ENCODE results near the gene ACSL6. TPM values are rescaled to one million over a fixed set of nuclear protein-coding genes. Genes with fewer than 3 reads are reported as not detected.

The ACSL6 gene
- polyA plus RNA-seq, 2 of the 4 experiments (the other 2 are of a cell fraction), result 0.06 to 0.09 TPM

GRCh38 chr5:132055441-132055807 lies 44.0 kb upstream of the ACSL6 start:
- TF ChIP-seq PHF8 (IDR thresholded peaks at IDR 0.05; ENCODE audit: borderline replicate concordance, low read depth) (no peak), HEYL (CRISPR knock-in tag; IDR thresholded peaks at IDR 0.05) (no peak), GATA3 (IDR thresholded peaks at IDR 0.05; ENCODE audit: borderline replicate concordance) (no peak), REST (IDR thresholded peaks at IDR 0.05) (no peak), KDM1A (IDR thresholded peaks at IDR 0.05; ENCODE audit: low read depth) (no peak), FOXS1 (CRISPR knock-in tag; IDR thresholded peaks at IDR 0.05) (no peak), HDAC2 (IDR thresholded peaks at IDR 0.05) (no peak), NPAS2 (CRISPR knock-in tag; IDR thresholded peaks at IDR 0.05; ENCODE audit: borderline replicate concordance) (no peak)
- TF ChIP-seq, protein P1, sequence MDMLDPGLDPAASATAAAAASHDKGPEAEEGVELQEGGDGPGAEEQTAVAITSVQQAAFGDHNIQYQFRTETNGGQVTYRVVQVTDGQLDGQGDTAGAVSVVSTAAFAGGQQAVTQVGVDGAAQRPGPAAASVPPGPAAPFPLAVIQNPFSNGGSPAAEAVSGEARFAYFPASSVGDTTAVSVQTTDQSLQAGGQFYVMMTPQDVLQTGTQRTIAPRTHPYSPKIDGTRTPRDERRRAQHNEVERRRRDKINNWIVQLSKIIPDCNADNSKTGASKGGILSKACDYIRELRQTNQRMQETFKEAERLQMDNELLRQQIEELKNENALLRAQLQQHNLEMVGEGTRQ (IDR thresholded peaks at IDR 0.05), result no peak
- no peak overlapping the region for H3K27ac ChIP-seq
- no peak overlapping the region for H3K4me3 ChIP-seq
- ChIA-PET POLR2A (no interaction called here), CTCF (interaction anchor here (1.0 to 5.5 kb wide), 3 partner anchors 8 to 48 kb away, joined by 3 to 60 read pairs (median 4); no protein-coding TSS in a partner anchor)
- ATAC-seq (no peak), FAIRE-seq (no peak), DNase-seq (ENCODE audit: low read depth in 1 of 2, low spot score in 1 of 2) (no peak)
- no peaks in the 10 kb centered on the region for H3K4me1 ChIP-seq
- WGBS (ENCODE audit: missing lambda C conversion rate), result 95% methylated on average over 1 of the region's 1 CpG
- H3K9me3 ChIP-seq, result no peaks in the 10 kb centered on the region
- H3K4me2 ChIP-seq, result no peak overlapping the region

DNA sequence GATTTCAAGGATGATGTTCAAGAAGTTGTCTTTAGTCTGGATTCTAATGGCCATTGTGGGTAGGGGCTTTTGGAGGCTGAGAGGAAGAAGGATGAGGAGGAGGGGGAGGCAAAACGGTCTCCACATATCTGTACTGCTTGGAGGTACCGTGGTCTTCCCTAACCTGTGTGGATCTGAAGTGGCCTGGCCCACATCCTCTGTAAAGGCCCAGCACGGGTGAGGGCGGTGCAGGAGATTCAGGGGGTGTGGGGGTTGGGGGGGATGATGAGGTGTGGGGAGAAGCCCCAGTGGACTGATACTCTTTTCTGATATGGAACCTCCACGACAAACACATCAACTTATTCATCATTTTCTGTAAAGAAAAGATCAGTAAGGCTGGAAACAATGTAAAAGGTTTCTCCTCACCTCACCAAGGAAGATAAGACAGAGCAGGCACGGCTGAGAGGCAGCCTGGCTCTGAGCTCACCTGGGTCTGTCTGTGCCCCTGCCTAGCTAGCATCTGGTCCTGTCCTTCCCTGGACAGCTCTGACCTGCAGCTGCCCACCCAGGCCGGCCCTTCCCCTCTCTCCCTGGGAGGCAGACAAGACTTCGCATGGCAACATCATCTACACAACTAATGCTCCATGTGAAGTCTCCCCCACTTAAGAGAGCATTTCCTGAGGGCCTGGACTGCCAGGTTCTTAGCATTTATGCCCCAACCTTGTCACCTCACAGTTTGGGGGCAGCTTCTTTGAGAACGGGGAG lies 43.4 kb upstream of the ACSL6 start:
- WGBS (ENCODE audit: missing lambda C conversion rate), result 39% methylated on average over 9 of the region's 9 CpGs
- ATAC-seq (no peak), DNase-seq (ENCODE audit: low read depth in 1 of 2, low spot score in 1 of 2) (no peak), FAIRE-seq (no peak)
- no peaks in the 10 kb centered on the region for H3K4me1 ChIP-seq
- ChIA-PET POLR2A (no interaction called here), CTCF (interaction anchor here (1.0 to 5.5 kb wide), 2 partner anchors 9 to 12 kb away, joined by 3 to 60 read pairs; no protein-coding TSS in a partner anchor)
- H3K9me3 ChIP-seq, result no peaks in the 10 kb centered on the region
- TF ChIP-seq, protein P1 (IDR thresholded peaks at IDR 0.05), result no peak
- TF ChIP-seq CBX8 (IDR thresholded peaks at IDR 0.05), result no peak
- no peak for TF ChIP-seq ZNF302 (CRISPR knock-in tag; IDR thresholded peaks at IDR 0.05)
- no peak for TF ChIP-seq NPAS2 (CRISPR knock-in tag; IDR thresholded peaks at IDR 0.05; ENCODE audit: borderline replicate concordance)
- TF ChIP-seq MYC (IDR thresholded peaks at IDR 0.05; ENCODE audit: borderline replicate concordance, low read length), result no peak
- TF ChIP-seq ZC3H11A (IDR thresholded peaks at IDR 0.05), result no peak
- TF ChIP-seq RARB (CRISPR knock-in tag; IDR thresholded peaks at IDR 0.05), result no peak
- TF ChIP-seq GATA3 (IDR thresholded peaks at IDR 0.05; ENCODE audit: borderline replicate concordance), result no peak
- no peak for TF ChIP-seq EHF (CRISPR knock-in tag; IDR thresholded peaks at IDR 0.05)
- TF ChIP-seq EP300 (IDR thresholded peaks at IDR 0.05), result no peak
- TF ChIP-seq RFX5 (IDR thresholded peaks at IDR 0.05), result no peak
- no peak for TF ChIP-seq JUN (IDR thresholded peaks at IDR 0.05)
- no peak for TF ChIP-seq KDM5A (IDR thresholded peaks at IDR 0.05)
- no peak for TF ChIP-seq HEYL (CRISPR knock-in tag; IDR thresholded peaks at IDR 0.05)
- no peak for TF ChIP-seq NR3C1 (IDR thresholded peaks at IDR 0.05)
- no peak overlapping the region for H3K27ac ChIP-seq
- no peak overlapping the region for H3K4me3 ChIP-seq
- no peak overlapping the region for H3K4me2 ChIP-seq
